Cardiac muscle cell (in vitro differentiated cells and primary cell): Measurements from ENCODE around the gene PBRM1. TPM values are rescaled to one million over a fixed set of nuclear protein-coding genes. Genes with fewer than 3 reads are reported as not detected.
"Not testable (repeated sequence)": the region's sequence is repeated elsewhere in the genome, so short reads cannot be mapped to it uniquely, and the experiment has no call there.

Source experiments
- DNase-seq, 2 donors: peaks; one replicate each; pipeline versions ENCODE4 v3.0.0 to v3.0.0-alpha.2; 2010 to 2017; ENCODE audit warnings: low read depth in 1 of 2, low spot score in 1 of 2
- H3K27ac ChIP-seq: fragments of 200-600 bp; sonication (generic); 2 replicates; pipeline ENCODE4 v1.5.1; 2016
- H3K27me3 ChIP-seq: fragments of 200-600 bp; sonication (generic); 2 replicates; pipeline ENCODE4 v1.6.0; 2016; ENCODE audit warnings: control low read depth
- H3K36me3 ChIP-seq: fragments of 200-600 bp; sonication (generic); 2 replicates; pipeline ENCODE4 v1.5.1; 2016; ENCODE audit warnings: control low read depth
- H3K4me1 ChIP-seq: fragments of 200-600 bp; sonication (generic); 2 replicates; pipeline ENCODE4 v1.8.1; 2017; ENCODE audit warnings: low read depth, mild to moderate bottlenecking, mixed run types
- H3K4me3 ChIP-seq: fragments of 200-600 bp; sonication (generic); 2 replicates; pipeline ENCODE4 v1.5.1; 2016; ENCODE audit warnings: mild to moderate bottlenecking
- H3K9me3 ChIP-seq: fragments of 200-600 bp; sonication (generic); 2 replicates; pipeline ENCODE4 v1.5.1; 2017; ENCODE audit warnings: low read depth, mild to moderate bottlenecking, control low read depth
- CTCF ChIP-seq: IDR thresholded peaks from 2 replicates; pipeline ENCODE4 v1.5.1; 2012; ENCODE audit warnings: low read depth, mild to moderate bottlenecking, low read length
- polyA plus RNA-seq: library from polyadenylated mRNA; unstranded; fragments of >200 nt; fragmentation: Nextera tagmentation; extraction: Ambion mirVana; gene quantifications from 2 replicates; pipeline ENCODE4 v1.2.1, GENCODE V29; 2016
- total RNA-seq: library from RNA; depleted of rRNA; stranded (reverse); fragments of >200 nt; gene quantifications from 2 replicates; pipeline ENCODE4 v1.2.3, GENCODE V29; 2016

PBRM1 gene
- total RNA-seq (48.8 and 76.2 TPM in 2 replicates), polyA plus RNA-seq (64.0 and 66.4 TPM in 2 replicates)

GRCh38 chr3:52685709-52686691, at the start of gene PBRM1, which contains the start of gene GNL3:
Gene PBRM1, minus strand, starts transcription at chr3:52685913.
Gene GNL3, plus strand, starts transcription at chr3:52686032. Its CDS starts 61 bp downstream, at chr3:52686093.
- H3K4me3 ChIP-seq = peak within 1 kb of the TSS; percentile 91
- peak within 1 kb of the TSS; percentile 99 for H3K27ac ChIP-seq
- peaks cover 22% of the 10 kb centered on the region for H3K4me1 ChIP-seq
- peak; percentile 97 for DNase-seq
- no peaks in the 10 kb centered on the region for H3K9me3 ChIP-seq
- TF ChIP-seq CTCF = no peak
- H3K27me3 ChIP-seq = no peaks in the 10 kb centered on the region
- peaks cover 38% of the 10 kb centered on the region for H3K36me3 ChIP-seq

- no peak overlapping the region for H3K27ac ChIP-seq
- no peaks in the 10 kb centered on the region for H3K27me3 ChIP-seq
- TF ChIP-seq CTCF = no peak
- H3K4me1 ChIP-seq = no peaks in the 10 kb centered on the region
- H3K4me3 ChIP-seq = no peak overlapping the region
- H3K36me3 ChIP-seq = peaks cover 37% of the 10 kb centered on the region
- no peaks in the 10 kb centered on the region for H3K9me3 ChIP-seq
- no peak for DNase-seq
Observed at GRCh38 chr3:52733256-52733891, 47.7 kb upstream of the PBRM1 start.

GRCh38 chr3:52731590-52731989, 45.9 kb upstream of the PBRM1 start:
- no peak for DNase-seq
- peaks cover 23% of the 10 kb centered on the region for H3K36me3 ChIP-seq
- H3K27me3 ChIP-seq = no peaks in the 10 kb centered on the region
- no peak overlapping the region for H3K4me3 ChIP-seq
- H3K9me3 ChIP-seq = no peaks in the 10 kb centered on the region
- no peaks in the 10 kb centered on the region for H3K4me1 ChIP-seq
- H3K27ac ChIP-seq = no peak overlapping the region
- TF ChIP-seq CTCF = no peak

GRCh38 chr3:52730681-52731080, 45.0 kb upstream of the PBRM1 start:
- Histone ChIP-seq H3K36me3 (peaks cover 18% of the 10 kb centered on the region), H3K27me3 (no peaks in the 10 kb centered on the region), H3K9me3 (no peaks in the 10 kb centered on the region), H3K4me1 (no peaks in the 10 kb centered on the region), H3K27ac (no peak overlapping the region), H3K4me3 (no peak overlapping the region)
- DNase-seq = peak in 1 of 2 donors; percentile 26
- TF ChIP-seq CTCF = no peak

- not testable (repeated sequence) for H3K4me3 ChIP-seq, DNase-seq, H3K36me3 ChIP-seq, H3K4me1 ChIP-seq, H3K9me3 ChIP-seq, H3K27ac ChIP-seq, H3K27me3 ChIP-seq
Observed at GRCh38 chr3:52728753-52729152, 43.0 kb upstream of the PBRM1 start.

GRCh38 chr3:52724511-52724910, 38.8 kb upstream of the PBRM1 start:
- H3K4me3 ChIP-seq = no peak overlapping the region
- H3K36me3 ChIP-seq = no peaks in the 10 kb centered on the region
- TF ChIP-seq CTCF = no peak
- DNase-seq = no peak
- H3K27ac ChIP-seq = no peak overlapping the region
- no peaks in the 10 kb centered on the region for H3K27me3 ChIP-seq
- H3K9me3 ChIP-seq = no peaks in the 10 kb centered on the region
- H3K4me1 ChIP-seq = no peaks in the 10 kb centered on the region
